Mesodermal cell (in vitro differentiated cells): ENCODE results near the gene HBS1L.

ENCODE experiments used
- H3K27ac ChIP-seq: 2 replicates; pipeline ENCODE4 v1.7.0; 2013; ENCODE audit warnings: mild to moderate bottlenecking, low read depth, low read length, moderate library complexity; ENCODE audit not compliant: severe bottlenecking
- H3K36me3 ChIP-seq: 2 replicates; pipeline ENCODE4 v1.7.1; 2013; ENCODE audit warnings: mild to moderate bottlenecking, low read length, moderate library complexity; ENCODE audit not compliant: control insufficient read depth, insufficient read depth
- H3K4me1 ChIP-seq: one replicate; pipeline ENCODE4 v1.7.1; 2013; ENCODE audit warnings: mild to moderate bottlenecking, low read length; ENCODE audit not compliant: insufficient read depth, control insufficient read depth, poor library complexity, severe bottlenecking
- H3K4me3 ChIP-seq: 2 replicates; pipeline ENCODE4 v1.7.0; 2013; ENCODE audit warnings: low read length, control low read depth, mild to moderate bottlenecking; ENCODE audit not compliant: insufficient read depth, poor library complexity, severe bottlenecking; ENCODE audit errors: extremely low read depth
- H3K9me3 ChIP-seq: 2 replicates; pipeline ENCODE4 v1.7.1; 2013; ENCODE audit warnings: mild to moderate bottlenecking, low read length, moderate library complexity; ENCODE audit not compliant: control insufficient read depth
- WGBS, 2 experiments: methylation state at CpG; one replicate each; pipeline ENCODE4 v1.1.5; 2013; ENCODE audit warnings: missing lambda C conversion rate in 2 of 2; ENCODE audit not compliant: insufficient coverage in 2 of 2; 5-methylcytosine and 5-hydroxymethylcytosine counted together

Gene HBS1L

DNA sequence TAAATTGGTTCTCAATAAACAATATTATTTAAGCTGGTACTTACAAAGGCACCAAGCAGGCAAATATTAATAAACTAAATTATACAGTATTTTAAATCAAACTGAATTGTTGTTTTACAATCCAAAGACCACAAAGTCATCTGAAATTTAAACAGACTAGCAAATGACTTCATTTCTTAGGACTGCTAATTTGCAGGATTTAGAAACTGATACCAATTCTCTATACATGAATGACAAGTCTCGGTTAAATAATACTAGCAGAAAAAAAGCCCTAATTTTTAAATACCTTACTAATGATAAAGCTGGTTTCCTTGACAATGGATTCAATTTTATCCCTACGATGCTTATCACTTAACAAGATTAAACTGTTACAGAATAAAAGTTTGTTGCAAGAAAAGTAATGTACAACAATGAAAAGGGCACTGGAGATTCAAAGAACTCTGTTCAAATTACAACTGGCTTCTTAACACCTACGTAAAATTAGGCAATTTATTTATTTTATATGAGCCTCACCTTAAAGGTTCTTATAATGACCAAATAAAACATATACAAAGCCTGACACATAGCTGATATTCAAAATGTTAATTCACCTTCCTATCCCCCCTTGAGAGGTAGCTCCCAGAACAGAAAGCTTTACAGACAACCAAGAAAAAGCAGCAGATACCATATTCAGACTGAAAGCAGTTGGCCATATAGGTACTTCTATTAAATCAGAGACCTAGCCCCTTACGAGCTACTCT, 33.1 kb downstream of the HBS1L start:
- H3K27ac ChIP-seq = no peak overlapping the region
- H3K36me3 ChIP-seq = peaks cover 3% of the 10 kb centered on the region
- no peaks in the 10 kb centered on the region for H3K4me1 ChIP-seq
- no peaks in the 10 kb centered on the region for H3K9me3 ChIP-seq
- no peak overlapping the region for H3K4me3 ChIP-seq
- WGBS, 2 experiments = 83 to 100% methylated on average over 1 to 2 of the region's 4 CpGs

DNA sequence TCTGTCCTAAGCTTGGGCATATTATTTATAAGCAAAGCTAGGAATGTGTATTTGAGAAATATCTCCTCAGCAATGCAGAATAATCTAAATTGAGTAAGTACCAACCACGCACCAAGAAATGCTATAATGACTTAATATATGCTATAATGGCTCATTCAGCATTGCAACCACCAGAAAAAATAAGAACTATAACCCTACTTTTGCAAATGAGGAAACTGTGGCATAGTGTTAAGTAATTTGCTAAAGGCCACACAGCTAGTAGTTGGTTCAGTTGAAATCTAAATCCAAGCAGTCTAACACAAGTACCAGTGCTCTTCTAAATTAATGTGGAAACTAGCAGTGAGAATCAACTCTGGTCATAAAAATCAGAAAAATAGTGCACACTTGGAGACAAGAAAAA, 35.7 kb downstream of the HBS1L start:
- H3K4me3 ChIP-seq = no peak overlapping the region
- no peaks in the 10 kb centered on the region for H3K4me1 ChIP-seq
- WGBS, 2 experiments = no CpG with 5 or more reads among the region's 1 CpG
- no peak overlapping the region for H3K27ac ChIP-seq
- no peaks in the 10 kb centered on the region for H3K9me3 ChIP-seq
- H3K36me3 ChIP-seq = no peaks in the 10 kb centered on the region

DNA sequence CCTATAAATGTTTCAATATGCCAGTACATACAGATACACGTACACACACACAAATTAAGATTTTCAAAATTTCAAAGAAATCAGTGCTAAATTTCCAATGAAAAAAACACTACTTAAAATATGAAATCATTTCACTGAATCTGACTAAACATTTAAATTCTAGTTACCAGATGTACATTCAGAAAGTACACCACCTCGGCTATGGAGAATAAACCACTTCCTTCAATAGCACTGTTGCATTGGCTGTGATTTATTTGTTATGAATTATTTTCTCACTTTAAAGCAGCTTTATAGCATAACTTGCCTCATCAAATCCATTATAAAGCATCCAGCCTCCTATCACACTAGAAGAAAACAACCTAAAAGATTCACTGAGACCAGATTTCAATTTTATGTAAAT, 36.6 kb downstream of the HBS1L start:
- Histone ChIP-seq H3K4me3 (no peak overlapping the region), H3K9me3 (no peaks in the 10 kb centered on the region), H3K36me3 (no peaks in the 10 kb centered on the region), H3K4me1 (no peaks in the 10 kb centered on the region), H3K27ac (no peak overlapping the region)
- 100% methylated on average over 1 of the region's 2 CpGs for WGBS, 2 experiments

DNA sequence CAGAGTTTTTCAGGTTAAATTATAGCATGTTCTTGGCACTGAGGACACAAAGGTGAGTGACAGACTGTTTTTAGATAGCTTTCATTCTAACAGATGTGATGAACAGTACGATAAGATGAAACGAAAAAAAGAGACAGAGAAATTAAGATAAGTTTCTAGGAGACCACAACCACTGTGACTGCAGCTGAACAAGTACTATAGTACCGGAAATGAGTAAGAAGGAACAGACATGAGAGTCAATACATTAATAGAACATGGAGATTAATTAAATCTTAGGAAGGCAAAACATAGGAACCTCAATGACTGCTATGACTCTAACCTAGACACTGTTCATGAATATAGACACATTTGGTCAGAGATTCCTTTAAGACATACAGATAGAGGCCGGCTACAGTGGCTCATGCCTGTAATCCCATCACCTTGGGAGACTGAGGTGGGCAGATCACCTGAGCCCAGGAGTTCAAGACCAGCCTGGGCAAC, 40.2 kb downstream of the HBS1L start:
- Histone ChIP-seq H3K36me3 (peaks cover 4% of the 10 kb centered on the region), H3K4me1 (no peaks in the 10 kb centered on the region), H3K27ac (no peak overlapping the region), H3K4me3 (no peak overlapping the region), H3K9me3 (no peaks in the 10 kb centered on the region)
- 100% methylated on average over 2 of the region's 4 CpGs for WGBS, 2 experiments

DNA sequence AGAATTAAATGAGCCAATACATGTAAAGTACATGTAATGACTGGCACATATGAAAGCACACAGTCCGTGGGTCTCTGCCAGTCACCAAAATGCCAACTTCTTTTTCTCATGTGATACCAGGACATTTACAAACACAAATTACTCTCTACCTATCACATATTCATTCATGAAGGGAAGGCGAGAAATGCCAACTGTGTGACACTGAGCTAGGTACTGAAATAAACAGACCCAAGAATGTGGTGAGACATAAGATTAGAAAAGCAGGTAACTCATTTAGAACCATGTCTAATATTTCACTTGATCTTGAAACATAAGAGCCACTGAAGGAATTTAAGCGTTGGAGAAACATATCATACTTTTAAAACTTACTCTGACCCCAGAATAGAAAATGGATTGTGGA, 41.4 kb downstream of the HBS1L start:
- Histone ChIP-seq H3K36me3 (peaks cover 4% of the 10 kb centered on the region), H3K9me3 (no peaks in the 10 kb centered on the region), H3K27ac (no peak overlapping the region), H3K4me1 (no peaks in the 10 kb centered on the region), H3K4me3 (no peak overlapping the region)
- WGBS, 2 experiments = no CpG with 5 or more reads among the region's 3 CpGs

DNA sequence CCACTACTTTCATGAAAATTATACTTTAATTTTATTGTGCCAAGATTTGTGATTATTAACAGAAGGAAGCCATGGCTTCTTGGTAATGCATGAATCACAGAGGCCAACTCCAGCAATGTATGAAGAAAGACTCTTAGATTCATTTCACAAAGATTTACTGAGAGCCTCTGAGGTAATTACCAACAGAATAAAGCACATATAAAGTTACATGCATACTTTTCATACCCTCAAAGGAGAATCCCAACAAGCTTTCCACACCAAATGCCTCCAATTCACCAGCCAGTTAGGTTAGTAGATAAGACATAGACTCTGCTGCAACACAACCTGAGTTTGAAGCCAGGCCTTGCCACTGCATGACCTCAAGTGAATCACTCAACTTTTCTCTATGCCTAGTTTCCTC, 41.9 kb downstream of the HBS1L start:
- no peak overlapping the region for H3K4me3 ChIP-seq
- no peaks in the 10 kb centered on the region for H3K4me1 ChIP-seq
- H3K27ac ChIP-seq = no peak overlapping the region
- peaks cover 4% of the 10 kb centered on the region for H3K36me3 ChIP-seq
- no peaks in the 10 kb centered on the region for H3K9me3 ChIP-seq

DNA sequence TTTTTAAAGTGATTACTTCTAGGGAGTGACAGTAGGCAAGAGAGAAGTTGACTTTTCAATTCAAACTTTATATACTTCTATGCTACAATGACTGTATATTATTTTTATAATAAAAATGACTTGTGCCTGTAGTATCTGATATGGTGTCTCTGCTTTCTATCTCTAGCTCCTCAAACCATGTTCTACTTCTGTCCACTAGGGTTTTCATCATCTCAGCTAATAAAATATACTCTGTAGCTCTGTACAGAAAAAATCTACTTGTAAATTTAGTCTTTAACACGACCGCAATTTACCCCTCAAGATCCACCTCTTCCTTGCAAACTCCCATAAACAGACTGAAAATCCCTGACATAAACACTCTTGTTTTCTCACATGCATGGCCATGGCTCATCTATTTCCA, 42.3 kb downstream of the HBS1L start:
- Histone ChIP-seq H3K27ac (no peak overlapping the region), H3K9me3 (no peaks in the 10 kb centered on the region), H3K4me1 (no peaks in the 10 kb centered on the region), H3K36me3 (peaks cover 4% of the 10 kb centered on the region), H3K4me3 (no peak overlapping the region)
- WGBS, 2 experiments = 92% methylated on average over 2 of the region's 2 CpGs

DNA sequence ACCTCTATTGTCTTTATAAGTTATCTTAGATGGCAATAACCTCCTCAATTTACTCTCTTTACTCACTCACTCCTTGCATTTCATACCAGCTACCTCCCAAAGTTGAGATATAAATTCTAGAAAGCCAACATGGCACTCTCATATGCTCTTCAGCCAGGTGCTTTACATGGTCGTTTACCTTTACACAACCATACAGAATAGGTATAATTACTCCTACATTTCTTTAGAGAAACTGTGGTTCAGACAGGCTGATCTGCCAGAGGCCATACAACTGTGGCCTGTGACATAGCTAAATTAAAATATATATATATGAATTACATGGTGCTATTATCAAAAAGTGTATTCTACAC, 45.7 kb downstream of the HBS1L start:
- H3K9me3 ChIP-seq = no peaks in the 10 kb centered on the region
- H3K4me3 ChIP-seq = no peak overlapping the region
- H3K36me3 ChIP-seq = peaks cover 4% of the 10 kb centered on the region
- WGBS, 2 experiments = no CpG with 5 or more reads among the region's 1 CpG
- H3K4me1 ChIP-seq = no peaks in the 10 kb centered on the region
- H3K27ac ChIP-seq = no peak overlapping the region

DNA sequence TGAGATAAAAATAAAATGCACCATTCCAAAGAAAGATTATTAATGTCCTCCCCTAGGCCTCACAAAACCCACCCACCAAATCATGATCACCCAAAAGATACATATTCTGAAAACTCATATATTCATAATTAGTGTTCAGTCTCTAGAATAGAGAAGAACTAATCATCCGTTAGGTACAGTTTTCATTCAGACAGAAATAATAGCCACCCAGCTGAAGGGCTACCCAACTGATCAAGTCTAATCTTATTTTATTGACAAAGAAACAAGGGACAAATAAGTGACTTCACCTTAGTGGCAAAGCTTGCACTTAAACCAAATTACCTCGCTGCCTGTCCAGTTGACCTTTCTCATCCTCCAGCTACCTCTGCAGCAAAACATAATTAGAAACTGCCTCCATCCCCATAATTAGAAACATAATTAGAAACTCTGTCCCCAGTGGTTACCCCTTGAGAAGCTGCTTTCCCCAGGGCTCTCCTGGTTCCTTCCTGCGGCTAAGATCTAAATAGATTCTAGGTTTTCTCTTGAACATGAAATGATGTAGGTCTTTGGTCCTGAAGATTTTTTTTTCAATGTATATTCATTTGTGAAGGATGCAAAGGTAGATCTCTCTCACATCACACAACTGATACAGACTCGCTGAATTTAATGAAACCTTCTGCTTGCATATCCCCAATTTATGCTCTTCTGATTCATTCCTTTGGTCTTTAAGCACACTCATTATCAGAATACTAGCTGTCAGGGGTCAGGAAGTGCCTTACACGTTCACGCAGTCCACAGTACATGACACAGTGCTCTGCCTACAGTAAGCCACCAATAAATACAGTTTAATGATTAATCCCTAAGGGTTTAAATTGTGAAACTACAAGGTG, 46.3 kb downstream of the HBS1L start:
- Histone ChIP-seq H3K36me3 (peaks cover 4% of the 10 kb centered on the region), H3K4me1 (no peaks in the 10 kb centered on the region), H3K9me3 (no peaks in the 10 kb centered on the region), H3K27ac (no peak overlapping the region), H3K4me3 (no peak overlapping the region)
- 92 to 100% methylated on average over 1 to 2 of the region's 6 CpGs for whole genome bisulfite sequencing, 2 experiments

DNA sequence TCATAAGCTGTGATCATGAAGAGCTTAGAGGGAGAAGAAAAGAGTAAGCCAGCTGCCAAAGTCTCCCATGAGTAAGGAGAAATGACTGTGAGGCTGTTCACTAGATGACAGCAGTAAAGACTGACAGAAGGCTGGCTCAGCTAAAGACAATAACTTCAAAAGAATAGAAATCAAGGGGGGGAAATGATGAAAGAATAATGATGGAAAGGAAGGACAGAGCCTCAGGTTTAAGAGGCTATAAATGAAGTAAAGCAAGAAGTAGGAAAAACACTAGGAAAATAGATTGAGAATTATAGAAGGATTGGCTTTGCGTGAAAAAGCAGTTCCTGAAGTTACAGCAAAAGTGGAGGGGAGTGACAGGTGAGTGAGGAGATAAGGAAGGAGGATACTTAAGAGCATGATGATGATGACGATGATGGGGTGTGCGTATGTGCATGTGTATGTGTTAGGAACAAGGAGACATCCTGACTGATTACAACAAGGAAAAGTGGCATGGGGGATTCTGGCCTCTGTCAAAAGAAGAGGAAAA, 48.2 kb downstream of the HBS1L start:
- H3K27ac ChIP-seq = no peak overlapping the region
- H3K4me1 ChIP-seq = no peaks in the 10 kb centered on the region
- H3K4me3 ChIP-seq = no peak overlapping the region
- H3K9me3 ChIP-seq = no peaks in the 10 kb centered on the region
- 88 to 100% methylated on average over 2 to 3 of the region's 3 CpGs for WGBS, 2 experiments
- H3K36me3 ChIP-seq = peaks cover 4% of the 10 kb centered on the region

DNA sequence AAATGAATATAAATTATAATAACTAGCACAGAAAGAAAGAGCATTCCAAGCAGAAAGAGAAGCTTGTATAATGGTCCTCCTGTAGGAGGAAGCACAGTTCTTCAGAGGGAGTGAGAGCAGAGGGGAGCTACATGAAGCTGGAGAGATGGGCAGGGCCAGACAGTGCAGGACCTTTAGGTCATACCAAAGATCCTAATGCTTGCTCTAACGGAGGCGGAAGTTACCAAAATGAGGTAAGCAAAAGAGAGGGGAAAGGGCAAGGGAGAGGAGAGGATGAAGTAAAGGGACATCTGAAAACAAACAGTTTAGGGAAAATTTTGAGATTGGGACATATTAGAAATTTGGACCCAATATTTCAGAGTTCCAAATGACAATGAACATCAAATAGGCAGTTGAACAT, 50.2 kb downstream of the HBS1L start:
- Histone ChIP-seq H3K4me3 (no peak overlapping the region), H3K4me1 (no peaks in the 10 kb centered on the region), H3K27ac (no peak overlapping the region), H3K9me3 (no peaks in the 10 kb centered on the region), H3K36me3 (no peaks in the 10 kb centered on the region)
- WGBS, 2 experiments = 94 to 100% methylated on average over 2 of the region's 2 CpGs
